ENCODE data around the gene MAS1. TPM values are rescaled to one million over a fixed set of nuclear protein-coding genes. Genes with fewer than 3 reads are reported as not detected.

MAS1 gene
- polyA plus RNA-seq, 1 experiment: not detected

DNA sequence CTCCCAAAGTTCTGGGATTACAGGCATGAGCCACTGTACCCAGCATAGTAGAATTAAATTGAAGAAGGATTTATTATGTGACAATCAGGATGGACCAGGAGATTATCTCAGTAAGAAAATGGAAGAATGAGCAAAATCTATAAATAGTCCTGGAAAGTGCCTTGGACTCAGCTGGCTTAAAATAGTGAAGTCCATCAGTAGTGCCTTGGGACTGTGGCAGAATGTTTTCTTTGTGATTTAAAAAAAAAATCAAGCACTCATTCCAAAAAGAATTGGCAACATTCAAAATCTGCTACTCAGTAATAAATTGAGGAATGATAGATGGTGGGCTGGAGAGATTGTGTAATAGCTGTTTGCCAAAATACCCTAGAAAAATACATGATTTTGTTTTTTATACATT lies 37.0 kb upstream of the MAS1 start:
- TF ChIP-seq, protein P1, sequence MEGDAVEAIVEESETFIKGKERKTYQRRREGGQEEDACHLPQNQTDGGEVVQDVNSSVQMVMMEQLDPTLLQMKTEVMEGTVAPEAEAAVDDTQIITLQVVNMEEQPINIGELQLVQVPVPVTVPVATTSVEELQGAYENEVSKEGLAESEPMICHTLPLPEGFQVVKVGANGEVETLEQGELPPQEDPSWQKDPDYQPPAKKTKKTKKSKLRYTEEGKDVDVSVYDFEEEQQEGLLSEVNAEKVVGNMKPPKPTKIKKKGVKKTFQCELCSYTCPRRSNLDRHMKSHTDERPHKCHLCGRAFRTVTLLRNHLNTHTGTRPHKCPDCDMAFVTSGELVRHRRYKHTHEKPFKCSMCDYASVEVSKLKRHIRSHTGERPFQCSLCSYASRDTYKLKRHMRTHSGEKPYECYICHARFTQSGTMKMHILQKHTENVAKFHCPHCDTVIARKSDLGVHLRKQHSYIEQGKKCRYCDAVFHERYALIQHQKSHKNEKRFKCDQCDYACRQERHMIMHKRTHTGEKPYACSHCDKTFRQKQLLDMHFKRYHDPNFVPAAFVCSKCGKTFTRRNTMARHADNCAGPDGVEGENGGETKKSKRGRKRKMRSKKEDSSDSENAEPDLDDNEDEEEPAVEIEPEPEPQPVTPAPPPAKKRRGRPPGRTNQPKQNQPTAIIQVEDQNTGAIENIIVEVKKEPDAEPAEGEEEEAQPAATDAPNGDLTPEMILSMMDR (IDR thresholded peaks at IDR 0.05; ENCODE audit: low read depth, low read length): no peak
- Histone ChIP-seq H3K9me3 (ENCODE audit: control insufficient read depth, insufficient read depth, low read length) (0 out of 2 replicates have a peak, but pooled peaks cover 2% of the 10 kb centered on the region), H3K27me3 (ENCODE audit: control insufficient read depth, insufficient read depth, low read length) (no peaks in the 10 kb centered on the region), H3K4me3 (ENCODE audit: low read depth, low read length) (no peak overlapping the region), H3K27ac (ENCODE audit: low read depth, low read length) (no peak overlapping the region)
- ChIA-PET POLR2A (interaction anchor here (0.7 kb wide), 1 partner anchor 10 kb away, joined by 3 read pairs; no protein-coding TSS in a partner anchor), CTCF (interaction anchor here (1.3 to 1.7 kb wide), 2 partner anchors 10 to 63 kb away, joined by 3 to 8 read pairs; partner anchors contain the start of gene MRPL18)
- DNase-seq (ENCODE audit: low read depth, low spot score): no peak

DNA sequence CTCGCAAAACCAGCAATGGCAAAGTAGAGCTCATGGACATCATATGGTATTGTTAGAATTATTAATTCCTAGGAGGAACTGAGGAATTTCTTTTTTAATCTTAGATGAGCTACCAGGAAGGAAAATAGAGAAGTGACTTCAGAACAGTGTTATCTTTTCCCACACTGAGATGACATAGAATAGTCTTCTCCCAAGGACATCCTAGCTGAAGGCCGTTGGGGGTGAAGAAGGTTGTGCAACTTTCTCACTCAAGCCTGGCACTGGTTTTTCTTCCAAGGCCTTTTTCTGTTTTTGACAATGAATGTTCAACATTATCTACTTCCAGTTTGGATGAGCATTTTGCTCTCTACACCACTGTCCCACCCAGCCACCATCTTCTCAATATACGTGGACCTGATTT lies 35.8 kb upstream of the MAS1 start:
- CTCF ChIA-PET: interaction anchor here (1.7 kb wide), 1 partner anchor 9 kb away, joined by 8 read pairs; no protein-coding TSS in a partner anchor
- no peaks in the 10 kb centered on the region for H3K9me3 ChIP-seq (ENCODE audit: control insufficient read depth, insufficient read depth, low read length)

DNA sequence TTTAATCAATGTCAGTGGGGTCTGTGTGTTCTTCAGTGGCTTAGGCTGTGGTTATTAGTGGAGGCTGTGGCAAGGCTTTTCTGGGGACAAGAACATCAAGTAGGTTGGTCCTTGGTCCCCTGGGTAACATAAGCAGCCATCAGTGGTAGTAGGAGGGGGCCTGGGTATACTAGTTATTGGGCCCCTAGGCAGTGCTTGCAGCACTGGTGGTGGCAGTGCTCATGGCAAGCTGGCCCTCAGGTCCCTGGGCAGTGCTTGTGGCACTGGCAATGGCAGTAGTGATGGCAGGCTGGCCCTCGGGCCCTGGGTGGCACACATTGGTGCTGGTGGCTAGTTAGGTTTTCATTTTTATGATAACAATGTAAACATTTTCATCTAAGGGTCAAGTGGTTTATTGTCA lies 32.5 kb upstream of the MAS1 start:
- CTCF ChIA-PET: no interaction called here
- POLR2A ChIA-PET: no interaction called here
- H3K4me3 ChIP-seq (ENCODE audit: low read depth, low read length): no peak overlapping the region
- TF ChIP-seq, protein P1 (IDR thresholded peaks at IDR 0.05; ENCODE audit: low read depth, low read length): no peak
- no peaks in the 10 kb centered on the region for H3K27me3 ChIP-seq (ENCODE audit: control insufficient read depth, insufficient read depth, low read length)
- H3K9me3 ChIP-seq (ENCODE audit: control insufficient read depth, insufficient read depth, low read length): no peaks in the 10 kb centered on the region
- no peak for DNase-seq (ENCODE audit: low read depth, low spot score)
- H3K27ac ChIP-seq (ENCODE audit: low read depth, low read length): no peak overlapping the region

More for the DNA sequence above, 35.8 kb upstream of the MAS1 start:
- TF ChIP-seq, protein P1 (IDR thresholded peaks at IDR 0.05; ENCODE audit: low read depth, low read length): no peak
- H3K27ac ChIP-seq (ENCODE audit: low read depth, low read length): no peak overlapping the region
- H3K4me3 ChIP-seq (ENCODE audit: low read depth, low read length): no peak overlapping the region
- POLR2A ChIA-PET: no interaction called here
- DNase-seq (ENCODE audit: low read depth, low spot score): no peak
- no peaks in the 10 kb centered on the region for H3K27me3 ChIP-seq (ENCODE audit: control insufficient read depth, insufficient read depth, low read length)

DNA sequence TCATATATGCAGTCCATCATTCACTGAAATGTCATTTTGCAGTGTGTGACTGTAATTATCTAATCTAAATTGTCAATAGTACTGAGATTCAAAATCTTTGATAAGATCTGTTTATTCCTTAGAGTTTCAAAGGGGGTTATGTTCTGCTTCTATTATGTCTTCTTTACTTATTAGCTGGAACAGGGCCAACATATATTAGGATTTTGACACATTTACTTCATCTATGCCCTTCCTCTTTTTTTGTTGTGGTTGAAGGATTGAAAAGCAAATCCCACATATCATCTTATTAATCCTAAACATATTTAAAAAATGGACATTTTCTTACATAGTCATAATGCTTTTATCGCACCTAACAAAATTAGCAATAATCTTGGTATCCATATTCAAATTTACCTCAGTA lies 30.3 kb upstream of the MAS1 start:
- POLR2A ChIA-PET: no interaction called here
- Histone ChIP-seq H3K4me3 (ENCODE audit: low read depth, low read length) (no peak overlapping the region), H3K9me3 (ENCODE audit: control insufficient read depth, insufficient read depth, low read length) (no peaks in the 10 kb centered on the region), H3K27ac (ENCODE audit: low read depth, low read length) (no peak overlapping the region), H3K27me3 (ENCODE audit: control insufficient read depth, insufficient read depth, low read length) (no peaks in the 10 kb centered on the region)
- CTCF ChIA-PET: interaction anchor here (7.3 kb wide), 1 partner anchor 82 kb away, joined by 119 read pairs; no protein-coding TSS in a partner anchor
- DNase-seq (ENCODE audit: low read depth, low spot score): no peak
- TF ChIP-seq, protein P1 (IDR thresholded peaks at IDR 0.05; ENCODE audit: low read depth, low read length): no peak

DNA sequence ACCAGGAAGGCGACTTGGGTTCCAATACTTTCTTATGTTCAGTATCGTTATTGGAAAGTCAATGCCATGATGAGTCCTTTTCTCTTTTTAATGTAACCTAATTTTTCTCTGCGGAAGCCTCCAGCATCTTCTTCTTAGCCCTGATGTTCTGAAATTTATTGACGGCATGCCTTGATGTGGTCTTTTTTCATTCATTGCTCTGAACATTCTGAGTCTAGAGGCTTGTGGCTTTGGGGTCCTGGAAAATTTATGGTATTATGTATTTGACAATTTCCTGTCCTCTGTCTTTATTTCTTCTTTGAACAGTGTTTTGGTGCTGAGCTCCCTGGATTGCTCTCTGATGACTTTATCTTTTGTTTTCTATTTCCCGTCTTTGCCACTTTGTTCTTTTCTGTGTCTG lies 28.7 kb upstream of the MAS1 start:
- ChIA-PET POLR2A (no interaction called here), CTCF (interaction anchor here (0.6 to 7.3 kb wide), 2 partner anchors 80 to 174 kb away, joined by 3 to 119 read pairs; no protein-coding TSS in a partner anchor)
- Histone ChIP-seq H3K27me3 (ENCODE audit: control insufficient read depth, insufficient read depth, low read length) (no peaks in the 10 kb centered on the region), H3K9me3 (ENCODE audit: control insufficient read depth, insufficient read depth, low read length) (no peaks in the 10 kb centered on the region; the same call in 1 of the 2 replicates), H3K4me3 (ENCODE audit: low read depth, low read length) (no peak overlapping the region), H3K27ac (ENCODE audit: low read depth, low read length) (no peak overlapping the region)
- TF ChIP-seq, protein P1 (IDR thresholded peaks at IDR 0.05; ENCODE audit: low read depth, low read length): no peak
- DNase-seq (ENCODE audit: low read depth, low spot score): no peak
